ENCODE measurements around the gene RPL39. TPM values are rescaled to one million over a fixed set of nuclear protein-coding genes. Genes with fewer than 3 reads are reported as not detected.

The RPL39 gene
- total RNA-seq, 4 donors from 2014 or later = 3,033 to 5,904 (median 3,913) TPM

- no peak overlapping the region for H3K4me3 ChIP-seq
- H3K9me3 ChIP-seq = no peaks in the 10 kb centered on the region
- intact Hi-C loops (cut with DNase I; ENCODE audit: low total_unique reads) = no loop called here
- H3K4me1 ChIP-seq = no peaks in the 10 kb centered on the region
- TF ChIP-seq POLR2A (IDR thresholded peaks at IDR 0.05) = no peak
- TF ChIP-seq, protein P1, sequence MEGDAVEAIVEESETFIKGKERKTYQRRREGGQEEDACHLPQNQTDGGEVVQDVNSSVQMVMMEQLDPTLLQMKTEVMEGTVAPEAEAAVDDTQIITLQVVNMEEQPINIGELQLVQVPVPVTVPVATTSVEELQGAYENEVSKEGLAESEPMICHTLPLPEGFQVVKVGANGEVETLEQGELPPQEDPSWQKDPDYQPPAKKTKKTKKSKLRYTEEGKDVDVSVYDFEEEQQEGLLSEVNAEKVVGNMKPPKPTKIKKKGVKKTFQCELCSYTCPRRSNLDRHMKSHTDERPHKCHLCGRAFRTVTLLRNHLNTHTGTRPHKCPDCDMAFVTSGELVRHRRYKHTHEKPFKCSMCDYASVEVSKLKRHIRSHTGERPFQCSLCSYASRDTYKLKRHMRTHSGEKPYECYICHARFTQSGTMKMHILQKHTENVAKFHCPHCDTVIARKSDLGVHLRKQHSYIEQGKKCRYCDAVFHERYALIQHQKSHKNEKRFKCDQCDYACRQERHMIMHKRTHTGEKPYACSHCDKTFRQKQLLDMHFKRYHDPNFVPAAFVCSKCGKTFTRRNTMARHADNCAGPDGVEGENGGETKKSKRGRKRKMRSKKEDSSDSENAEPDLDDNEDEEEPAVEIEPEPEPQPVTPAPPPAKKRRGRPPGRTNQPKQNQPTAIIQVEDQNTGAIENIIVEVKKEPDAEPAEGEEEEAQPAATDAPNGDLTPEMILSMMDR (IDR thresholded peaks at IDR 0.05 in 4 of 5, conservative IDR thresholded peaks at IDR 0.05 in 1 of 5) = no peak
- DNase-seq = no peak
- no peak for ATAC-seq
- in situ Hi-C loops (cut with MboI; ENCODE audit: low sequenced_read_pairs in 4 of 4) = no loop called here
- H3K27me3 ChIP-seq = peaks cover 0 to 14% (median 3%) of the 10 kb centered on the region in 3 donors
- no peak overlapping the region for H3K27ac ChIP-seq
- no peaks in the 10 kb centered on the region for H3K36me3 ChIP-seq
These were observed 28.2 kb downstream of the RPL39 start for GRCh38 chrX:119763181-119763580.

DNA sequence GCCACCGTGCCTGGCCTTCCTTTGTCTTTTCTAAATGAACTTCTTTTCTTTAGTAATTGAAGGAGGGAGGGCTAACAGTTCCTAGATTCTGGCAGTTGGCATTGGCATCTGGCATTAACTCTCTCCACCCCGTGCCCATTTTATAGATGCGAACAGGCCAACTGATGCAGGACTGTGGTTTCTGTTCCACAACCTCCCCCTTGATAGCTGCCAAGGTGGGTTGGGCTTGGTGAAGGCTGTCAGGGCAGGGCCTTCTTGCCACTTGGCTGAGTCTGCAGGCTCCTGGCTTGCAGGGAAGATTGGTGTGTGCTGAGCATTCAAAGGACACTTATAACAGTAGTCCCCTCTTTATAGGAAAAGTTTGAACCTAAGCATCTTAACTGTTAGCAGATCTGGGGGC is 28.7 kb downstream of the RPL39 start:
- no peak for DNase-seq

GRCh38 chrX:119760026-119760877 is 31.2 kb downstream of the RPL39 start:
- ATAC-seq (no peak), DNase-seq (no peak)
- TF ChIP-seq, protein P1 (IDR thresholded peaks at IDR 0.05 in 4 of 5, conservative IDR thresholded peaks at IDR 0.05 in 1 of 5) = no peak
- TF ChIP-seq POLR2A (IDR thresholded peaks at IDR 0.05) = no peak
- H3K27ac ChIP-seq = no peak overlapping the region
- peaks cover 0 to 15% (median 3%) of the 10 kb centered on the region in 3 donors for H3K27me3 ChIP-seq
- no peak overlapping the region for H3K4me3 ChIP-seq
- H3K9me3 ChIP-seq = no peaks in the 10 kb centered on the region
- in situ Hi-C loops (cut with MboI; ENCODE audit: low sequenced_read_pairs in 4 of 4) (no loop called here), intact Hi-C loops (cut with DNase I; ENCODE audit: low total_unique reads) (no loop called here)
- no peaks in the 10 kb centered on the region for H3K36me3 ChIP-seq
- H3K4me1 ChIP-seq = no peaks in the 10 kb centered on the region

More for the DNA sequence above, 28.7 kb downstream of the RPL39 start:
- TF ChIP-seq POLR2A (IDR thresholded peaks at IDR 0.05) = no peak
- TF ChIP-seq, protein P1 (IDR thresholded peaks at IDR 0.05 in 4 of 5, conservative IDR thresholded peaks at IDR 0.05 in 1 of 5) = no peak
- in situ Hi-C loops (cut with MboI; ENCODE audit: low sequenced_read_pairs in 4 of 4) (no loop called here), intact Hi-C loops (cut with DNase I; ENCODE audit: low total_unique reads) (no loop called here)
- H3K4me3 ChIP-seq = no peak overlapping the region
- H3K36me3 ChIP-seq = no peaks in the 10 kb centered on the region
- no peaks in the 10 kb centered on the region for H3K9me3 ChIP-seq
- H3K4me1 ChIP-seq = no peaks in the 10 kb centered on the region
- no peak for ATAC-seq
- H3K27ac ChIP-seq = no peak overlapping the region
- H3K27me3 ChIP-seq = peaks cover 0 to 15% (median 3%) of the 10 kb centered on the region in 3 donors

- Histone ChIP-seq H3K4me3 (peak overlapping the region in 1 of 4 donors; percentile 42), H3K27me3 (peaks cover 0 to 15% (median 3%) of the 10 kb centered on the region in 3 donors), H3K9me3 (no peaks in the 10 kb centered on the region), H3K27ac (no peak overlapping the region), H3K4me1 (no peaks in the 10 kb centered on the region), H3K36me3 (no peaks in the 10 kb centered on the region)
- in situ Hi-C loops (cut with MboI; ENCODE audit: low sequenced_read_pairs in 4 of 4) = no loop called here
- DNase-seq (no peak), ATAC-seq (no peak)
- TF ChIP-seq, protein P1 (IDR thresholded peaks at IDR 0.05 in 4 of 5, conservative IDR thresholded peaks at IDR 0.05 in 1 of 5) = no peak
- TF ChIP-seq POLR2A (IDR thresholded peaks at IDR 0.05) = no peak
- intact Hi-C loops (cut with DNase I; ENCODE audit: low total_unique reads) = no loop called here
These were observed 32.1 kb downstream of the RPL39 start for GRCh38 chrX:119759248-119759766.
